ENCODE measurements around the gene TPTE2. TPM values are rescaled to one million over a fixed set of nuclear protein-coding genes. Genes with fewer than 3 reads are reported as not detected.
"Not testable (repeated sequence)": the region's sequence is repeated elsewhere in the genome, so short reads cannot be mapped to it uniquely, and the experiment has no call there.

TPTE2 gene
- total and polyA plus RNA-seq, 2 of the 4 experiments (the other 2 are of a cell fraction), result not detected

GRCh38 chr13:19519049-19519448, 42.3 kb downstream of the TPTE2 start:
- no peak overlapping the region for H4K8ac ChIP-seq (ENCODE audit: low read depth in 2 of 2, low read length in 2 of 2)
- H3K18ac ChIP-seq (ENCODE audit: low read depth, low read length), result no peak overlapping the region
- no peak overlapping the region for H4K91ac ChIP-seq (ENCODE audit: insufficient read depth, low read depth, low read length)
- H2BK20ac ChIP-seq (ENCODE audit: low read depth, low read length), result no peak overlapping the region
- BruUV-seq (replicated peaks), result no TSS peak
- H2BK15ac ChIP-seq (ENCODE audit: low read depth, low read length), result no peak overlapping the region
- no peak overlapping the region for H3K4ac ChIP-seq (ENCODE audit: low read depth, low read length)
- no peak overlapping the region for H2AK5ac ChIP-seq (ENCODE audit: low read depth, low read length)
- H4K5ac ChIP-seq (ENCODE audit: low read depth, low read length), result no peak overlapping the region
- H3K79me1 ChIP-seq (ENCODE audit: low read depth in 1 of 2, low read length in 2 of 2), result no peaks in the 10 kb centered on the region
- ChIA-PET POLR2A (ENCODE audit: unreplicated experiment) (no interaction called here), CTCF (no interaction called here)
- H3K36me3 ChIP-seq (ENCODE audit: control insufficient read depth, insufficient read depth, low read length), result no peaks in the 10 kb centered on the region
- no peak overlapping the region for H3K56ac ChIP-seq (ENCODE audit: extremely low read depth, insufficient read depth, low read length)
- no peaks in the 10 kb centered on the region for H4K20me1 ChIP-seq (ENCODE audit: insufficient read depth, low read length)
- no peak overlapping the region for H2BK5ac ChIP-seq (ENCODE audit: low read depth, low read length, poor library complexity, severe bottlenecking)
- no peak for TF ChIP-seq CEBPB (IDR thresholded peaks at IDR 0.05; ENCODE audit: low read depth, low read length)
- TF ChIP-seq SMC3 (IDR thresholded peaks at IDR 0.05; ENCODE audit: low read depth, low read length), result no peak
- TF ChIP-seq CHD1 (IDR thresholded peaks at IDR 0.05; ENCODE audit: low read depth, low read length), result no peak
- TF ChIP-seq USF2 (IDR thresholded peaks at IDR 0.05; ENCODE audit: low read depth, low read length), result no peak
- no peak for TF ChIP-seq ELK1 (IDR thresholded peaks at IDR 0.05; ENCODE audit: borderline replicate concordance, low read depth, low read length)
- TF ChIP-seq RAD21 (IDR thresholded peaks at IDR 0.05; ENCODE audit: low read length), result no peak
- TF ChIP-seq FOS (IDR thresholded peaks at IDR 0.05; ENCODE audit: low read depth, low read length), result no peak
- no peaks in the 10 kb centered on the region for H3K27me3 ChIP-seq (ENCODE audit: control insufficient read depth, insufficient read depth, low read length)
- DNase-seq (no peak), ATAC-seq (ENCODE audit: low read depth) (no peak)
- no peak overlapping the region for H3K14ac ChIP-seq (replicated peaks; ENCODE audit: low read depth, low read length)
- H3K23ac ChIP-seq (ENCODE audit: low read depth, low read length), result no peak overlapping the region
- H3K9me1 ChIP-seq (ENCODE audit: insufficient read depth, low read length), result no peaks in the 10 kb centered on the region
- no peaks in the 10 kb centered on the region for H3K9me3 ChIP-seq (ENCODE audit: control insufficient read depth, insufficient read depth, low read length)
- H3K4me3 ChIP-seq (ENCODE audit: insufficient read depth, low read depth, low read length), result no peak overlapping the region
- no peak overlapping the region for H2BK120ac ChIP-seq (ENCODE audit: low read depth, low read length)
- H2AFZ ChIP-seq (replicated peaks; ENCODE audit: low read length, poor library complexity), result no peak overlapping the region
- no peaks in the 10 kb centered on the region for H3K4me1 ChIP-seq (ENCODE audit: control insufficient read depth, insufficient read depth, low read length)
- H3K9ac ChIP-seq (ENCODE audit: low read depth, low read length), result no peak overlapping the region
- in situ Hi-C loops (cut with MboI; ENCODE audit: low sequenced_read_pairs), result no loop called here
- dilution Hi-C loops (cut with HindIII; ENCODE audit: low sequenced_read_pairs, unreplicated experiment), result no loop called here
- intact Hi-C loops (cut with micrococcal nuclease), result no loop called here
- H3K4me2 ChIP-seq (ENCODE audit: low read depth, low read length), result no peak overlapping the region
- H3K27ac ChIP-seq (ENCODE audit: insufficient read depth, low read length), result no peak overlapping the region
- no peak overlapping the region for H2AK9ac ChIP-seq (replicated peaks; ENCODE audit: low read depth, low read length, poor library complexity)

GRCh38 chr13:19507623-19508022, 53.7 kb downstream of the TPTE2 start:
- H3K18ac ChIP-seq (ENCODE audit: low read depth, low read length); H4K20me1 ChIP-seq (ENCODE audit: insufficient read depth, low read length); DNase-seq; H3K9me1 ChIP-seq (ENCODE audit: insufficient read depth, low read length); H2AK5ac ChIP-seq (ENCODE audit: low read depth, low read length); ATAC-seq (ENCODE audit: low read depth); H3K9ac ChIP-seq (ENCODE audit: low read depth, low read length); H2AFZ ChIP-seq (replicated peaks; ENCODE audit: low read length, poor library complexity); H2BK20ac ChIP-seq (ENCODE audit: low read depth, low read length); H2AK9ac ChIP-seq (replicated peaks; ENCODE audit: low read depth, low read length, poor library complexity); intact Hi-C loops (cut with micrococcal nuclease); H3K4me1 ChIP-seq (ENCODE audit: control insufficient read depth, insufficient read depth, low read length); BruUV-seq (replicated peaks); H3K27me3 ChIP-seq (ENCODE audit: control insufficient read depth, insufficient read depth, low read length); H3K4me2 ChIP-seq (ENCODE audit: low read depth, low read length); H2BK120ac ChIP-seq (ENCODE audit: low read depth, low read length); H3K36me3 ChIP-seq (ENCODE audit: control insufficient read depth, insufficient read depth, low read length); dilution Hi-C loops (cut with HindIII; ENCODE audit: low sequenced_read_pairs, unreplicated experiment); H3K56ac ChIP-seq (ENCODE audit: extremely low read depth, insufficient read depth, low read length); H2BK15ac ChIP-seq (ENCODE audit: low read depth, low read length); in situ Hi-C loops (cut with MboI; ENCODE audit: low sequenced_read_pairs); POLR2A ChIA-PET (ENCODE audit: unreplicated experiment); H3K27ac ChIP-seq (ENCODE audit: insufficient read depth, low read length); H3K14ac ChIP-seq (replicated peaks; ENCODE audit: low read depth, low read length); H3K4ac ChIP-seq (ENCODE audit: low read depth, low read length); H3K79me1 ChIP-seq (ENCODE audit: low read depth in 1 of 2, low read length in 2 of 2); H4K8ac ChIP-seq (ENCODE audit: low read depth in 2 of 2, low read length in 2 of 2); H4K5ac ChIP-seq (ENCODE audit: low read depth, low read length); H2BK5ac ChIP-seq (ENCODE audit: low read depth, low read length, poor library complexity, severe bottlenecking); H3K23ac ChIP-seq (ENCODE audit: low read depth, low read length); H4K91ac ChIP-seq (ENCODE audit: insufficient read depth, low read depth, low read length); H3K4me3 ChIP-seq (ENCODE audit: insufficient read depth, low read depth, low read length); CTCF ChIA-PET; H3K9me3 ChIP-seq (ENCODE audit: control insufficient read depth, insufficient read depth, low read length): not testable (repeated sequence)
- WGBS, 2 experiments (ENCODE audit: extremely low coverage in 2 of 2, insufficient read length in 1 of 2), result 43% methylated on average over 4 of the region's 5 CpGs; no CpG with 5 or more reads in 1 of the 2 experiments

Data from IMR-90 (cell line).